Transverse colon (tissue), 4 donors: ENCODE data around the gene GBGT1.
"Not testable (repeated sequence)": the region's sequence is repeated elsewhere in the genome, so short reads cannot be mapped to it uniquely, and the experiment has no call there.

ENCODE experiments used
- CTCF ChIP-seq, 5 experiments: fragments of 200-600 bp in 3 of 5; fragments of 450-650 bp in 2 of 5; sonication (generic) in 3 of 5; IDR thresholded peaks; 1 replicate in 2 of 5; 2 replicates in 3 of 5; pipeline ENCODE4 v1.5.1; 2016 to 2017; ENCODE audit warnings: antibody characterized with exemption in 5 of 5, inconsistent platforms in 3 of 5, mild to moderate bottlenecking in 2 of 5, moderate library complexity in 1 of 5
- EP300 ChIP-seq: sonication (generic); formaldehyde crosslinking; IDR thresholded peaks from one replicate; pipeline ENCODE4 v1.6.1; 2017; ENCODE audit warnings: antibody characterized with exemption, low read depth
- POLR2A ChIP-seq: fragments of 450-650 bp; IDR thresholded peaks from one replicate; pipeline ENCODE4 v1.6.1; 2016; ENCODE audit warnings: antibody characterized with exemption, mild to moderate bottlenecking, moderate library complexity
- POLR2AphosphoS5 ChIP-seq, 3 donors: sonication (generic); formaldehyde crosslinking; IDR thresholded peaks; one replicate each; pipeline ENCODE4 v1.6.1; 2016; ENCODE audit warnings: antibody characterized with exemption in 3 of 3

GRCh38 chr9:133208880-133209300 lies 45.2 kb upstream of the GBGT1 start, which contains the start of gene OBP2B:
- TF ChIP-seq CTCF (IDR thresholded peaks at IDR 0.05); POLR2AphosphoS5 (IDR thresholded peaks at IDR 0.05); POLR2A; EP300: not testable (repeated sequence)
